ENCODE results near the gene MYOF.
A peak's percentile ranks its signal among the peaks of the same experiment; 100 is the strongest.
"Not testable (repeated sequence)": the region's sequence is repeated elsewhere in the genome, so short reads cannot be mapped to it uniquely, and the experiment has no call there.

Gene MYOF

DNA sequence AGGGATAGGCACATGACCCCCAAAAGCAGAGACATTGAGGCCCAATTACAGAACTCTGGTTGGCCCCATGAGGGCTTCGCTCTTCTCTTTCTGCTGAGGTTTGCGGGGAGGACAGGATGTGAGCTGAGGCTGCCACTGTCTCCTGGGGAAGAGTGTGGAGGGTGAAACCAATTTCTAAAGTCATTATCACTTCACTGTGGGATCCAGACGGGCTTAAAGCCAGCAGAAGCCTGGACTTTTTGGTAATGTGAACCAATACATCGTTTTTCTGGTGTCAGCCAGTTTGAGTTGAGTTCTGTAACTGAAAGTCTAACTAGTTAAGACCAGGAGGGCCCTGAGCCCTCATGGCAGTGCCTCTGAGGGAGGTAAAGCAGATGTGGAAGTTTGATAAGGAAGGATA lies 163.0 kb downstream of the MYOF start:
- Histone ChIP-seq H3K4ac (ENCODE audit: low read depth in 1 of 2, low read length in 2 of 2) (no peak overlapping the region), H3K27ac (ENCODE audit: low read length, poor library complexity, severe bottlenecking) (no peak overlapping the region), H3K4me2 (ENCODE audit: low read length, poor library complexity, severe bottlenecking) (no peak overlapping the region), H2BK12ac (ENCODE audit: low read length in 2 of 2) (no peak overlapping the region), H3K79me1 (replicated peaks; ENCODE audit: low read length, poor library complexity, severe bottlenecking) (peaks cover 28% of the 10 kb centered on the region), H2BK5ac (ENCODE audit: low read depth, low read length, poor library complexity, severe bottlenecking) (no peak overlapping the region), H4K8ac (ENCODE audit: low read length) (no peak overlapping the region), H2AK5ac (ENCODE audit: low read length, severe bottlenecking) (no peak overlapping the region), H3K27me3 (ENCODE audit: control insufficient read depth in 1 of 2, insufficient read depth in 1 of 2, low read length in 2 of 2) (no peaks in the 10 kb centered on the region), H2AFZ (ENCODE audit: low read depth, low read length) (no peak overlapping the region), H3K14ac (ENCODE audit: low read length in 2 of 2) (no peak overlapping the region), H2BK15ac (ENCODE audit: low read depth, poor library complexity, severe bottlenecking) (peak overlapping the region; percentile 17), H3K18ac (ENCODE audit: low read depth in 1 of 2, low read length in 2 of 2) (no peak overlapping the region), H3K36me3 (ENCODE audit: control insufficient read depth in 1 of 2, insufficient read depth in 2 of 2, low read depth in 1 of 2, low read length in 2 of 2) (peaks cover 65 to 99% of the 10 kb centered on the region in 2 experiments), H3K4me1 (ENCODE audit: control insufficient read depth, insufficient read depth, low read depth, low read length) (peaks cover 6% of the 10 kb centered on the region), H3K9ac (ENCODE audit: low read length) (peak overlapping the region; percentile 45), H3K9me3 (ENCODE audit: control insufficient read depth, low read length) (no peaks in the 10 kb centered on the region), H2BK120ac (ENCODE audit: low read depth, low read length) (no peak overlapping the region), H3K4me3 (ENCODE audit: insufficient read depth in 1 of 2, low read depth in 1 of 2, low read length in 2 of 2) (no peak overlapping the region), H4K91ac (ENCODE audit: low read length) (no peak overlapping the region), H3K23ac (ENCODE audit: low read length in 2 of 2) (no peak overlapping the region)
- DNase-seq, result no peak
- 83% methylated on average over 3 of the region's 4 CpGs for WGBS

DNA sequence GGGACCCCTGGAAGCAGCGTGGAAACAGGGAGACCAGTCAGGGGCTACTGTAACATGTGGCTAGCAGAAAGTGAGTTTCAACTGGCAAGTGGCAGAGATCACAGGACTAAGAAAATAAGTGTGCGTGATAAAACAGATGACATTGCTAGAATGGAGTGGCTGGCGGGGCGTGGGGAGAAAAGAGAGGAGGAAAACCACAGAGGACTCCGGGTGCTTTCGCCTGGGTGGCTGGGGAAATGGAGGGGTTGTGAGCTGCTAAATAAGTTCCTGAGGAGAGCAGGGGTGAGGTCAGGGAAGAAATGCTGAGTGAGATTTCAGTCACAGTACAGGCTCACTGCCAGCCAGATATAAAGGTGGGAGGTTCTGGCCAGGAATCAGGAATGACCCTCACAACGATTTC lies 166.9 kb downstream of the MYOF start:
- Histone ChIP-seq H3K14ac (ENCODE audit: low read length in 2 of 2) (no peak overlapping the region), H2AK5ac (ENCODE audit: low read length, severe bottlenecking) (no peak overlapping the region), H2BK12ac (ENCODE audit: low read length in 2 of 2) (no peak overlapping the region), H4K91ac (ENCODE audit: low read length) (no peak overlapping the region), H3K4me1 (ENCODE audit: control insufficient read depth, insufficient read depth, low read depth, low read length) (peaks cover 6% of the 10 kb centered on the region), H3K9ac (ENCODE audit: low read length) (no peak overlapping the region), H3K23ac (ENCODE audit: low read length in 2 of 2) (no peak overlapping the region), H3K36me3 (ENCODE audit: control insufficient read depth in 1 of 2, insufficient read depth in 2 of 2, low read depth in 1 of 2, low read length in 2 of 2) (peaks cover 79 to 97% of the 10 kb centered on the region in 2 experiments), H3K27me3 (ENCODE audit: control insufficient read depth in 1 of 2, insufficient read depth in 1 of 2, low read length in 2 of 2) (no peaks in the 10 kb centered on the region), H2BK5ac (ENCODE audit: low read depth, low read length, poor library complexity, severe bottlenecking) (no peak overlapping the region), H3K79me1 (replicated peaks; ENCODE audit: low read length, poor library complexity, severe bottlenecking) (peaks cover 27% of the 10 kb centered on the region), H3K18ac (ENCODE audit: low read depth in 1 of 2, low read length in 2 of 2) (no peak overlapping the region), H2BK15ac (ENCODE audit: low read depth, poor library complexity, severe bottlenecking) (no peak overlapping the region), H3K9me3 (ENCODE audit: control insufficient read depth, low read length) (no peaks in the 10 kb centered on the region), H3K4me3 (ENCODE audit: insufficient read depth in 1 of 2, low read depth in 1 of 2, low read length in 2 of 2) (no peak overlapping the region), H3K27ac (ENCODE audit: low read length, poor library complexity, severe bottlenecking) (no peak overlapping the region), H2BK120ac (ENCODE audit: low read depth, low read length) (no peak overlapping the region), H4K8ac (ENCODE audit: low read length) (no peak overlapping the region), H3K4me2 (ENCODE audit: low read length, poor library complexity, severe bottlenecking) (no peak overlapping the region), H2AFZ (ENCODE audit: low read depth, low read length) (no peak overlapping the region), H3K4ac (ENCODE audit: low read depth in 1 of 2, low read length in 2 of 2) (no peak overlapping the region)
- WGBS, result 97% methylated on average over 7 of the region's 7 CpGs
- no peak for DNase-seq

DNA sequence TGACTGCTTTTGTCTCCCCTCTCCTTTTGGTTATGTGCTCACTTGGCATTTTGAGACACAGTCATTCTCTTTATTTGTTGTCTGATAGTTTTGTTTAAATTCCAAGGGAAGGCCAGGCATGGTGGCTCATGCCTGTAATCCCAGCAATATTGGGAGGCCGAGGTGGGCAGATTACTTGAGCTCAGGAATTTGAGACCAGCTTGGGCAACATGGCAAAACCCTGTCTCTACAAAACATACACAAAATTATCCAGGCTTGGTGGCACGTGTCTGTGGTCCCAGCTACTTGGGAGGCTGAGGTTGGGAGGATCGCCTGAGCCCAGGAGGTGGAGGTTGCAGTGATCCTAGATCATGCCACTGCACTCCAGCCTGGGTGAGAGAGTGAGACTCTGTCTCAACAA lies 167.5 kb downstream of the MYOF start:
- H4K8ac ChIP-seq (ENCODE audit: low read length); H3K23ac ChIP-seq (ENCODE audit: low read length in 2 of 2); H3K18ac ChIP-seq (ENCODE audit: low read depth in 1 of 2, low read length in 2 of 2); H2BK15ac ChIP-seq (ENCODE audit: low read depth, poor library complexity, severe bottlenecking); H2BK12ac ChIP-seq (ENCODE audit: low read length in 2 of 2); H3K14ac ChIP-seq (ENCODE audit: low read length in 2 of 2); H3K9ac ChIP-seq (ENCODE audit: low read length); H3K4me1 ChIP-seq (ENCODE audit: control insufficient read depth, insufficient read depth, low read depth, low read length); H3K27me3 ChIP-seq (ENCODE audit: control insufficient read depth in 1 of 2, insufficient read depth in 1 of 2, low read length in 2 of 2); H3K4ac ChIP-seq (ENCODE audit: low read depth in 1 of 2, low read length in 2 of 2); H3K4me2 ChIP-seq (ENCODE audit: low read length, poor library complexity, severe bottlenecking); H3K4me3 ChIP-seq (ENCODE audit: insufficient read depth in 1 of 2, low read depth in 1 of 2, low read length in 2 of 2); H4K91ac ChIP-seq (ENCODE audit: low read length); H3K9me3 ChIP-seq (ENCODE audit: control insufficient read depth, low read length); H2AFZ ChIP-seq (ENCODE audit: low read depth, low read length); DNase-seq; H2BK120ac ChIP-seq (ENCODE audit: low read depth, low read length); H2AK5ac ChIP-seq (ENCODE audit: low read length, severe bottlenecking); H3K27ac ChIP-seq (ENCODE audit: low read length, poor library complexity, severe bottlenecking); H2BK5ac ChIP-seq (ENCODE audit: low read depth, low read length, poor library complexity, severe bottlenecking): not testable (repeated sequence)
- Histone ChIP-seq H3K36me3 (ENCODE audit: control insufficient read depth in 1 of 2, insufficient read depth in 2 of 2, low read depth in 1 of 2, low read length in 2 of 2) (peaks cover 80 to 97% of the 10 kb centered on the region in 2 experiments), H3K79me1 (replicated peaks; ENCODE audit: low read length, poor library complexity, severe bottlenecking) (peaks cover 26% of the 10 kb centered on the region)
- 96% methylated on average over 2 of the region's 3 CpGs for WGBS

DNA sequence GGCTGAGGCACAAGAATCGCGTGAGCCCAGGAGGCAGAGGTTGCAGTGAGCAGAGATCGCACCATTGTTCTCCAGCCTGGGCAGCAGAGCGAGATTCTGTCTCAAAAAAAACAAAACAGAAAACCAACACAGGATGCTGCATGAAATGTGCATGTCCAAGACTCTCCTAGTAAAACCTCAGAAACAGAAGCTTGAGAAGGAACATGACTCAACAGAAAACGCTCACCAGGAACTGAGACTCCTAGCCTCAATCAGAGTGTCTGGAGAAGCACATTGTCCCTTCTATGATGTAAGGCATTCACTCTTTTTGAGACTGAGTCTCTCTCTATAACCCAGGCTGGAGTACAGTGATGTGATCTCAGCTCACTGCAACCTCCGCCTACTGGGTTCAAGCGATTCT lies 168.3 kb downstream of the MYOF start:
- H2BK120ac ChIP-seq (ENCODE audit: low read depth, low read length), result no peak overlapping the region
- H3K4ac ChIP-seq (ENCODE audit: low read depth in 1 of 2, low read length in 2 of 2), result no peak overlapping the region
- H3K18ac ChIP-seq (ENCODE audit: low read depth in 1 of 2, low read length in 2 of 2), result no peak overlapping the region
- no peak overlapping the region for H4K8ac ChIP-seq (ENCODE audit: low read length)
- WGBS, result 96% methylated on average over 7 of the region's 7 CpGs
- DNase-seq, result no peak
- no peak overlapping the region for H2BK5ac ChIP-seq (ENCODE audit: low read depth, low read length, poor library complexity, severe bottlenecking)
- no peak overlapping the region for H3K14ac ChIP-seq (ENCODE audit: low read length in 2 of 2)
- no peak overlapping the region for H2BK15ac ChIP-seq (ENCODE audit: low read depth, poor library complexity, severe bottlenecking)
- H3K27ac ChIP-seq (ENCODE audit: low read length, poor library complexity, severe bottlenecking), result no peak overlapping the region
- H2AFZ ChIP-seq (ENCODE audit: low read depth, low read length), result no peak overlapping the region
- H3K79me1 ChIP-seq (replicated peaks; ENCODE audit: low read length, poor library complexity, severe bottlenecking), result peaks cover 27% of the 10 kb centered on the region
- no peak overlapping the region for H3K9ac ChIP-seq (ENCODE audit: low read length)
- H3K9me3 ChIP-seq (ENCODE audit: control insufficient read depth, low read length), result no peaks in the 10 kb centered on the region
- H3K27me3 ChIP-seq (ENCODE audit: control insufficient read depth in 1 of 2, insufficient read depth in 1 of 2, low read length in 2 of 2), result no peaks in the 10 kb centered on the region
- no peak overlapping the region for H3K23ac ChIP-seq (ENCODE audit: low read length in 2 of 2)
- H2BK12ac ChIP-seq (ENCODE audit: low read length in 2 of 2), result no peak overlapping the region
- no peak overlapping the region for H3K4me2 ChIP-seq (ENCODE audit: low read length, poor library complexity, severe bottlenecking)
- H2AK5ac ChIP-seq (ENCODE audit: low read length, severe bottlenecking), result no peak overlapping the region
- peaks cover 79 to 97% of the 10 kb centered on the region in 2 experiments for H3K36me3 ChIP-seq (ENCODE audit: control insufficient read depth in 1 of 2, insufficient read depth in 2 of 2, low read depth in 1 of 2, low read length in 2 of 2)
- H3K4me3 ChIP-seq (ENCODE audit: insufficient read depth in 1 of 2, low read depth in 1 of 2, low read length in 2 of 2), result no peak overlapping the region
- H3K4me1 ChIP-seq (ENCODE audit: control insufficient read depth, insufficient read depth, low read depth, low read length), result peaks cover 6% of the 10 kb centered on the region
- H4K91ac ChIP-seq (ENCODE audit: low read length), result no peak overlapping the region
